Left lung (tissue), 14 donors: Measurements from ENCODE around the gene FOXR1. TPM values are rescaled to one million over a fixed set of nuclear protein-coding genes. Genes with fewer than 3 reads are reported as not detected.
A peak's percentile ranks its signal among the peaks of the same experiment; 100 is the strongest.

Experiments
- ATAC-seq: fragments of 200-7000 bp; cut with Tn5 transposase; one replicate; pipeline ENCODE4 v1.9.1; 2020; ENCODE audit warnings: moderate library complexity
- DNase-seq, 4 donors: peaks; one replicate each; pipeline ENCODE4 v3.0.0-alpha.2; 2013 to 2020
- H3K27ac ChIP-seq, 2 donors: fragments of 200-600 bp; sonication (generic) in 1 of 2; one replicate each; pipeline versions ENCODE4 v1.5.0 to v1.8.0; 2020 to 2021
- H3K27me3 ChIP-seq, 2 donors: fragments of 200-600 bp; sonication (generic) in 1 of 2; one replicate each; pipeline versions ENCODE4 v1.5.0 to v1.8.0; 2020 to 2021
- H3K36me3 ChIP-seq, 2 donors: fragments of 200-600 bp; sonication (generic) in 1 of 2; one replicate each; pipeline versions ENCODE4 v1.5.0 to v1.8.0; 2020 to 2021
- H3K4me1 ChIP-seq, 2 donors: fragments of 200-600 bp; one replicate each; pipeline ENCODE4 v1.8.0; 2021
- H3K4me3 ChIP-seq, 2 donors: fragments of 200-600 bp; sonication (generic) in 1 of 2; one replicate each; pipeline versions ENCODE4 v1.5.0 to v1.8.0; 2020 to 2021; ENCODE audit warnings: mild to moderate bottlenecking in 1 of 2
- H3K9me3 ChIP-seq, 2 donors: fragments of 200-600 bp; sonication (generic) in 1 of 2; one replicate each; pipeline versions ENCODE4 v1.5.0 to v1.8.0; 2020 to 2021
- CTCF ChIP-seq, 2 donors: fragments of 200-600 bp; sonication (generic) in 1 of 2; IDR thresholded peaks; one replicate each; pipeline versions ENCODE4 v1.5.0 to v1.8.0; 2021; ENCODE audit warnings: antibody characterized with exemption in 2 of 2
- intact Hi-C, 2 donors: fragments of 100-400 bp; cut with DNase I; formaldehyde crosslinking; loops; one replicate each; pipeline versions ENCODE4 v1.11.2 to v1.14.2; 2022
- long read RNA-seq, 12 donors: library from polyadenylated mRNA in 2 of 12; unstranded in 2 of 12; transcript quantifications; one replicate each; pipeline ENCODE4 v2.0.0 and lab custom pipeline, GENCODE V29; 2019 to 2026
- polyA plus RNA-seq, 6 donors: library from polyadenylated mRNA; unstranded; fragments of 120-200 nt; gene quantifications; one replicate each; pipeline ENCODE4 v1.2.1, GENCODE V29; 2013; ENCODE audit not compliant: insufficient read length in 6 of 6
- total RNA-seq, 2 donors: library from RNA; stranded (reverse); fragmentation: NEBNext Ultra II Directional; extraction: Animal tissue kit (Norgen Biotek cat#: 25700); gene quantifications; one replicate each; pipeline ENCODE4 v1.2.1, GENCODE V29; 2021
- donor health status: DM: no; HTN: yes; CAD: no.
- donor health status: DM: no; HTN: no; CAD: no.

Gene FOXR1
- total RNA-seq: not detected
- polyA plus RNA-seq: not detected
- long read RNA-seq, donor 1: 0 reads
- long read RNA-seq, donor 2: 0 reads
- long read RNA-seq, donor 3: 0 reads
- long read RNA-seq, donor 4: 0 reads
- long read RNA-seq, donor 5: 0 reads
- long read RNA-seq, donor 6: 0 reads
- long read RNA-seq, donor 7: 0 reads
- long read RNA-seq, donor 8: 0 reads
- long read RNA-seq, donor 9: 0 reads
- long read RNA-seq, donor 10: 0 reads
- long read RNA-seq, donor 11: 0 reads
- long read RNA-seq, donor 12: 0 reads

GRCh38 chr11:118971646-118972045 is at the start of gene FOXR1:
FOXR1 (plus strand) TSS chr11:118971761; CDS start chr11:118971932, 171 bp downstream.
- Histone ChIP-seq H3K4me3 (no peak within 1 kb of the TSS), H3K27ac (no peak within 1 kb of the TSS), H3K36me3 (no peaks in the 10 kb centered on the region), H3K9me3 (no peaks in the 10 kb centered on the region), H3K4me1 (no peaks in the 10 kb centered on the region), H3K27me3 (peaks cover 4 to 19% of the 10 kb centered on the region in 2 donors)
- ATAC-seq (no peak), DNase-seq (no peak)
- no peak for TF ChIP-seq CTCF (IDR thresholded peaks at IDR 0.05)
- intact Hi-C loops: no loop called here

- Histone ChIP-seq H3K36me3 (no peaks in the 10 kb centered on the region), H3K4me3 (peak overlapping the region; percentile 90 to 94), H3K27me3 (no peaks in the 10 kb centered on the region), H3K4me1 (peaks cover 54 to 88% of the 10 kb centered on the region in 2 donors), H3K9me3 (no peaks in the 10 kb centered on the region), H3K27ac (peak overlapping the region; percentile 84 to 88)
- intact Hi-C loops: no loop called here
- ATAC-seq (peak; percentile 55), DNase-seq (peak in 2 of 4 donors; percentile 86 to 90)
- no peak for TF ChIP-seq CTCF (IDR thresholded peaks at IDR 0.05)
These were observed 49.4 kb upstream of the FOXR1 start for GRCh38 chr11:118921929-118922744.

- ATAC-seq (no peak), DNase-seq (peak in 1 of 4 donors; percentile 66)
- Histone ChIP-seq H3K4me1 (peaks cover 50 to 88% of the 10 kb centered on the region in 2 donors), H3K36me3 (no peaks in the 10 kb centered on the region), H3K9me3 (no peaks in the 10 kb centered on the region), H3K27ac (peak overlapping the region; percentile 84 to 88), H3K4me3 (peak overlapping the region; percentile 90 to 94), H3K27me3 (no peaks in the 10 kb centered on the region)
- TF ChIP-seq CTCF (IDR thresholded peaks at IDR 0.05): no peak
- intact Hi-C loops: no loop called here
These were observed 48.6 kb upstream of the FOXR1 start for GRCh38 chr11:118922745-118923627.

GRCh38 chr11:118923721-118924587 is 47.6 kb upstream of the FOXR1 start:
- H3K27ac ChIP-seq: peak overlapping the region; percentile 84 to 88
- H3K36me3 ChIP-seq: no peaks in the 10 kb centered on the region
- H3K4me3 ChIP-seq: peak overlapping the region; percentile 90 to 94
- DNase-seq (peak in 1 of 4 donors; percentile 61), ATAC-seq (no peak)
- H3K27me3 ChIP-seq: no peaks in the 10 kb centered on the region
- H3K4me1 ChIP-seq: peaks cover 42 to 84% of the 10 kb centered on the region in 2 donors
- no peak for TF ChIP-seq CTCF (IDR thresholded peaks at IDR 0.05)
- H3K9me3 ChIP-seq: no peaks in the 10 kb centered on the region
- intact Hi-C loops: no loop called here
